HG03432 (cell line): ENCODE results near the gene GABARAPL2.
"Not testable (repeated sequence)": the region's sequence is repeated elsewhere in the genome, so short reads cannot be mapped to it uniquely, and the experiment has no call there.

Source experiments
- ATAC-seq: cut with Tn5 transposase; IDR thresholded peaks from one replicate; pipeline ENCODE4 v1.9.1; 2021; ENCODE audit warnings: mild to moderate bottlenecking, moderate library complexity; ENCODE audit not compliant: unreplicated experiment

The GABARAPL2 gene, protein sequence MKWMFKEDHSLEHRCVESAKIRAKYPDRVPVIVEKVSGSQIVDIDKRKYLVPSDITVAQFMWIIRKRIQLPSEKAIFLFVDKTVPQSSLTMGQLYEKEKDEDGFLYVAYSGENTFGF

DNA sequence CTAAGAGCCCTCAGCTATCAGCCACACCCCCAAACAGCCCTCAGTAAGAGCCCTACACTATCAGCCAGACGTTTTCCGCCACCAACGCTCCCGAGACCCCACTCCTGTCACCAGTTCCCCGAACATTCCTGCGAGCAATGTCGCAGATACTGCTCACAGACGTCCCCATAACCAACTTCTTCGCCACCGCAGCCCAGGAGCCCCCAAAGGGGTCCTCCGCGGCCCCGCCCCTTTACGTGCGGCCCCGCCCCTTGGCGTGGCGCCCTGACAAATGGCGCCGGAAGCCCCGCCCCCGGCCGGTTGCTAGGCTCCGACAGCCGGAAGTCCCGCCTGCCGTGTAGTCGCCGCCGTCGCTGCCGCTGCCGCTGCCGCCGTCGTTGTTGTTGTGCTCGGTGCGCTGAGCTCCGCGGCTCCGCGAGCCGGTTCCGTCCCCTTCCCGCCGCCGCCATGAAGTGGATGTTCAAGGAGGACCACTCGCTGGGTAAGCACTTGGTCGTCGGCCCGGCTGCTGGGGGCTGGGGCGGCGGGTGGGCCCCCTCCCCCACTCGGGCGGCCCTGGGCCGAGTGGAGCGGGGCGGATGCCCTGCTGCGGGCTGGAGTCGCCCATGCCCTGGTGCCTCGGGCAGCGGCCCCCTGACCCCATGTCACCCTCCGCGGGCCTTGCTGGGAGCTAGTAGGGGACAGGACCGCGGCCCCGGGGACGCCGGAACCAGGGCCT, at the start of gene GABARAPL2:
GABARAPL2 (plus strand) TSS at position 340 of the 718 bp plus-strand sequence; CDS start at position 448, 108 bp downstream.
- ATAC-seq: peak; percentile 80

DNA sequence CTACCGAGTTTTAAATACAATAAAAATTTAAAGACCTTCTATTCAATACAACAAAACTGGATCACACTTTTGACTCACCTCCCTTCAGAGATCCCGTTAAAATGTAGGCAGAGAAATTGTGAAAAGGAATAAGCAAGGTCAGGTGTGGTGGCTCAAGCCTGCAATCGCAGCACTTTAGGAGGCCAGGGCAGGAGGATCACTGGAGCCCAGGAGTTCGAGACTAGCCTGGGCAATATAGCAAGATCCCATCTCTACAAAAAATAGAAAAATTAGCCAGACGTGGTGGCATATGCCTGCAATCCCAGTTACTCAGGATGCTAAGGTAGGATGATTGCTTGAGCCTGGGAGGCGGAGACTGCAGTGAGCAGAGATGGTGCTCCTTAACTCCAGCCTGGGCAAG, 47.0 kb upstream of the GABARAPL2 start:
- no peak for ATAC-seq

DNA sequence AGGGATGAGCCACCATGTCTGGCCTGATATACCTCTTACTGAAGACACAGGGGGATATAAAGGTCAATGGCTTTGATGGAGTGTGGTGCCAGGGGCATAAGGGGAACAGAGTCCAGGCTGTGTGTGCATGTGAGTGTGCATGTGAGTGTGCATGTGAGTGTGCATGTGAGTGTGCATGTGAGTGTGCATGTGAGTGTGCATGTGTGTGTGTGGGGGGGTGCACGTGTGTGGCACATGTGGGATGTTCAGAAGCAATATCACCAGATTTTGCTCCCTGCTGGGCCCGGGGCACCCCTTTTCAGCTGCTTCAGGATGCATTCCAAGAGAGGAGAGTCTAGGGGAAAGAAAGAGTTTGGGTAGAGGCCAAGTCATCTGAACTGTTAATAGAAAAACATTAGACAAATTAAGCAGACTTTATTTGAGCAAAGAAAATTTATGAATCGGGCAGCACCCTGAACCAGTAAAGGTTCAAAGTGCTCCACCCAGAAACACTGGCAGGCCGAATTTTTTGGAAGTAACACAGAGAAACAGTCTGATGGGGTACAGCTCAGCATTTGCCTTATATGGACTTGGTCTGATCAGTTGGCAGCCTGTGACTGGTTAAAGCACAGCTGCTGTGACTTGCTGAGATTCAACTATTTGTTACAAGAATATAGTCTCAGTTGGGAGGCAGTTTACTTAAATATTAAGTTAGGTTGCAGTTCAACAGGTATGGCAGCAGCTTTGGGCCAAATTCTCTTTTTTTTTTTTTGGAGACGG, 40.0 kb upstream of the GABARAPL2 start:
- ATAC-seq: no peak

DNA sequence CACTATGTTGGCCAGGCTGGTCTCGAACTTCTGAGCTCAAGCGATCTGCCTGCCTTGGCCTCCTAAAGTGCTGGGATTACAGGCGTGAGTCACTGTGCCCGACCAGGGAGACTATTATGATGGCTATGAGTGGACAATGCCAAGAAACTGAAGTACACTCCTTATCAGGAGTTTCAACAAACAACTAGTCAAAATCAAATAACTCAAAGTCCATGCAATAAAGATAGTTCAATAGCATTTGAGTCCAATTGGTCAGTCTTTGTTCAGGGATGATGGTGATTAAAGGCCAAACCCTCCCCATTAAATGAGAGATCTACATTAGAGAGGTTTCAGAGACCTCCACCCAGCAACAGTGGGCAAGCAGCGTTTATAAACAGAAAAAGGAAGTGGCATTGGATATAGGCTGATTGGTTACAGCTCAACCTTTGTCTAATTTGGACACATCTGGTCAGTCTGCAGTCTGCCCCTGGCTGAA, 38.3 kb upstream of the GABARAPL2 start:
- no peak for ATAC-seq

GRCh38 chr16:75529056-75529905, 36.9 kb upstream of the GABARAPL2 start:
- ATAC-seq: no peak

DNA sequence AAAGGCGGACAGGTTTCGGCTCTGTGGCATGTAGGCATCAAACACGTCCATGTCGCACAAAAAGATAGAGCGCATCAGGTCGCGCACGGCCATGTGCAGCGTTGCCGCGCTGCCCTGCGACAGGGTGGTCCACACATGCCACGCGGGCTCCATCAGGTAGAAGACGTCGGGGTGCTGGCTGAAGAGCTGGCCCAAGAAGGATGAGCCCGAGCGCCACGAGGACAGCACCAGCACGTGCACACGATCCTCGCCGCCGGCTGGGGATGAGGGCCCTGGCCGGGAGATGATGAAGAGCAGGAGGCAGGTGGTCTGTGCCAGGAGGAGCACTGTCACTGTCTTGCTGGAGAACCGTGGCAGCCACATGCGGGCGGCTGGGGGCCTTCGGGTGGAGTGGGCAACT, 36.2 kb upstream of the GABARAPL2 start:
- no peak for ATAC-seq

- ATAC-seq: no peak
Observed at GRCh38 chr16:75532142-75532765, 33.9 kb upstream of the GABARAPL2 start.

DNA sequence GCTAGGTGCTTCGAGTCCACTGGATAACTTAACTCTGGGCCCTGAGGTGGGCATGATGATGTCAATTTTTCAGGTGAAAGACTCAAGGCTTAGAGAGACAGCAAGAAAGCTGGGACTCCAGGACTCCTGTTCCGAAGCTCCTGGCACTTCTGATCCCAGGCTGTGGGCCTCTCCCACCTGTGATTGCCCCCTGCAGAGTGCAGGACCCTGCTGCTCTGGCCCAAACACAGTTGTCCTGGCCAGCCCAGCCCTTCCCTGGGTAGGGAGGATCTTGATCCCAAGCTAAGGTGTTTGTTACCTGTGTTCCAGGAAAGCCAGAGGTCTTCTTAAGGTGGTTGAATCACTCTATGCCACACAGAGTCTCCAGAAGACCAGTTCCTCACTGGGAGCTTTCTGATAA, 33.4 kb upstream of the GABARAPL2 start:
- no peak for ATAC-seq

- ATAC-seq: no peak
Observed at GRCh38 chr16:75534560-75535205, 31.5 kb upstream of the GABARAPL2 start.

DNA sequence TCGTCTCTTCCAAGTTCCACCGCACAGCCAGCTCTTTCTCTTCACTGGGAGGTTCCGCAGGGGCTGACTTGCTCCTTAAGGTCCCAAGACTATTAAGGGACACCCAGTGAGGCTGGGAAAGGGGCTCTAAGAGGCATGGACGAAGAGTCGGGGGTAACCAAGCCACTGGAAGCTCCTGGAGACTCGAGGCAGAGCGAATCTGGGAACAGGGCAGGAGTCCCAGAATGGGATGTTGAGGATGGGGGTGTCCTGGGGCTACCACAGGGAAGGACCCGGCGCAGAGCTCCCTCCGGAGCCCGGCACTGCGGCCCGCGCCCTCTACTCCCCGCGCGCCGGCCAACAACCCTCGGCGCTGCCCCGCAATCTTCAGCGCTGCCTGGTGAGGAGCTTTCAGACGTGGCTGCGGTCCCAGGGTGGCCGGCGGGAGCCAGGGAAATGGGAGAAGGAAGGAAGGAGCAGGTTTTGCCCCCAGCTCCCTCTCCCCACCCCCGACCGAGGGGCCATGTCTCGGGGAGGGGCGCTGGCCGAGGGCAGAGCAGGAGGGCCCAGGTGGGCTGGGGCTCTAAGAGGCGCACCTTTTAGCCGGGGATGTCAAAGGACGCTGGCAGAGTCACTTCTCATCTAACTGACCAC, 30.9 kb upstream of the GABARAPL2 start:
- ATAC-seq: no peak

- no peak for ATAC-seq
Observed at GRCh38 chr16:75535901-75536300, 30.3 kb upstream of the GABARAPL2 start, which contains the start of gene CHST5. CHST5 (minus strand) TSS chr16:75536108; CDS start chr16:75530384, 5,724 bp downstream.

GRCh38 chr16:75537776-75538175, 28.4 kb upstream of the GABARAPL2 start:
- no peak for ATAC-seq

GRCh38 chr16:75538882-75539565, 27.2 kb upstream of the GABARAPL2 start:
- not testable (repeated sequence) for ATAC-seq

DNA sequence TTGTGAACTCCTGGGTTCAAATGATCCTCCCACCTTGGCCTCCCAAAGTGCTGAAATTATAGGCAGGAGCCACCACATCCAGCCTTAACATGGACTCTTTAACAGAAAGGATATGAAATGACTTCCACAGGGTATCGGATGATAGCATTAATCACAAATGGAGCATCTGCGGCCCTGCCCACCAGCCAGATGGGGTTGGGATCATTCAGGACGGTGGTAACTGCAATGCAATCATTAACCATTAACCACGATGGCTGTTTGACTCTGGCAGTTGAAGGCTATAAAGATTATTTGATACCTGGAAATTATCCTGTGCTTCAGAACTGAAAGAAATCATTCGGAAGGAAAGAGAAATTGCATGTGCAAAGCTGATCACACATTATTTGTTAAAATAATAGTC, 24.9 kb upstream of the GABARAPL2 start:
- ATAC-seq: no peak

DNA sequence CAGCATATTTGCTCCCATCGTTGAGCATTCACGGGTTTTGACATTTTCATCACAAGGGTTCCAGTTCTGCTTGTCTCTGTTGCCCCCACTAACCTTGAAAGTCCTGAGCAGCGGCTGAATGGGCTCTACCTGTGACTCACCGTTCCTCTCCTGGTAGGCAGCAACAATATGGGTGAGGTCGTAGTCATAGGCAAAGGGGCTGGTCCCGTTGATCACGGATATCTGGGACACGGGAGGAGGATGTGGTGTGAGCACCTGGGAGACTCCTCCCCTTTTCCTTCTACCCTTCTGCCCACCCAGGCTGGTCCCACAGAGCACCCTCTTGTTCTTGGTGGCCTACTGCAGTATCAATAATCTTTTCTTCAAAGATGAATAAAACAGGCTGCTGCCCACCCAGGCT, 23.7 kb upstream of the GABARAPL2 start:
- not testable (repeated sequence) for ATAC-seq

- not testable (repeated sequence) for ATAC-seq
Observed at GRCh38 chr16:75545879-75546278, 20.3 kb upstream of the GABARAPL2 start.

DNA sequence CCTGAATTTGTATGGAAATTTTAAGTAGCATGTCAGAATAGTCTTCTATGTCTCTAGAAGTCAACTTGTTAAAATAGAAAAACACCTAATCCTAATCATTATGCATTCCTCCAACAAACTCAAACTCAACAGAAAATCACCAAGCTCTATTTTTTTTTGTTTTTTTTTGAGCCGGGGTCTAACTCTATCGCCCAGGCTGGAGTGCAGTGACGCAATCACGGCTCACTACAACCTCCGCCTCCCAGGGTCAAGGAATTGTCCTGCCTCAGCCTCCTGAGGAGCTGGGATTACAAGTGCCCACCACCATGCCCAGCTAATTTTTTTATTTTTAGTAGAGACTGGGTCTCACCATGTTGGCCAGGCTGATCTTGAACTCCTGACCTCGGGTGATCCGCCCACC, 19.9 kb upstream of the GABARAPL2 start:
- ATAC-seq: no peak

- not testable (repeated sequence) for ATAC-seq
Observed at GRCh38 chr16:75548456-75548855, 17.7 kb upstream of the GABARAPL2 start.

DNA sequence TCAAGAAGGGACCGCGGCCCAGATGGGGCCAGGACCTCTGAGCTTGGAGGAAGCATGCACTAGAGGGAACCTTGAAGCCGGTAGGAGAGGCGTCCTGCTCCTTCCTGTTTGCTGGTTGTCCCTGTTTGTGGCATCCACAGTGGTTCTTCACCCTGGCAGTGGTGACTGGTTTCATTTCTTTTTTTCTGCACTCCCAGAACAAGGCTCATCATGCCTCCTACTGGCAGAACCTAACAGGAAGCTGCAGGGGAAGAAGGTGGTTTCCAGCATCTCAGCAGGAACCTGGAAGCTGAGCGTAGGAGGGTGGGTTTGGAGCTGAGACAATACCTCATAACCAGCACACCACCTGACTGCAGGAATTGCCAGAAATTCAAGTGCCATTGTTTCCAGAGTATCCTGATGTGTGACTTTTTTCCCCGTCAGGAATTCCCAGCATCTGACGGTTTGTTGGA, 15.9 kb upstream of the GABARAPL2 start:
- peak; percentile 89 for ATAC-seq
